ENCODE data around the gene IQCK.

Gene IQCK

DNA sequence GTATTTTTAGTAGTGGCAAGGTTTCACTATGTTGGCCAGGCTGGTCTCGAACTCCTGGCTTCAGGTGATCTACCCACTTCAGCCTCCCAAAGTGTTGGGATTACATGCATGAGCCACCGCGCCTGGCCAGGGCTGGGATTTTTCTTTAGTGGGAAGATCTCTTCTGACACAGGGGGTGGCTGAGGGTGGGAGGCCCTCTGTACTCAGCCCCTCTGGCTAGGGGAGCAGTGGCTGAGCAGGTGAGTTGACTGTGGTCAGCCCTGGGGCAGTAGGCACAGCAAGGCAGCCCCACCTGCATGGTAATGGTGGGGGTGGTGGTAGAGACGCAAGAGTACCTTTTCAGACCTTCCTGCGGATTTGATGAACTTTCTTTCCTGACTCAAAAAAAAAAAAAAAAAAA lies 178.9 kb downstream of the IQCK start:
- POLR2A ChIA-PET = no interaction called here
- CTCF ChIA-PET = interaction anchor here (0.6 kb wide), 2 partner anchors 239 to 399 kb away, joined by 3 to 9 read pairs; no protein-coding TSS in a partner anchor
- no peak for TF ChIP-seq FOXK2 (IDR thresholded peaks at IDR 0.05)
- TF ChIP-seq SUZ12 (IDR thresholded peaks at IDR 0.05) = no peak
- TF ChIP-seq ZNF384 (IDR thresholded peaks at IDR 0.05) = no peak
- TF ChIP-seq ELF4 (IDR thresholded peaks at IDR 0.05) = no peak
- no peak for TF ChIP-seq L3MBTL2 (conservative IDR thresholded peaks at IDR 0.05)
- TF ChIP-seq ARNT (IDR thresholded peaks at IDR 0.05) = no peak
- TF ChIP-seq BHLHE40 (IDR thresholded peaks at IDR 0.05; ENCODE audit: borderline replicate concordance) = no peak
- no peak for TF ChIP-seq TARDBP (IDR thresholded peaks at IDR 0.05)
- no peak for DNase-seq (ENCODE audit: extremely low spot score)

DNA sequence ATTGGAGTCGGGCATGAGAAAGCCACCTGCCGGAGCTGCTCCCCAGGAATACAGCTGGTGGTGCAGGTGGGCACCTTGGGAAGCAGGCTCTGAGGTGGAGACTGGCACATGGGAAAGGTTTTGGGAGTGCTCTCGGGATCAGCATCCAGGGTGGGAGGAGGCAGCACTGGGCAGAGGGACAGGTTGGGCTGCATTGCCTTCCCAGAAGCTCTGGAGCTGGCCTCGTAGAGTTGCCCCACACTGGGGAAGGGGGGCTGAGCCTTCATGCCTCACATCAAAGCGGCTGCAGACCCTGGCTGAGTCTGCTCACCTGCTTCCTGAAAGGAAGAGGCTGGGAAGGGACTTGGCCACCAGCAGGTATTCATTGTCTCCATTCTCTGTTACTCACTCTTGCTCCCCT lies 180.1 kb downstream of the IQCK start:
- ChIA-PET CTCF (interaction anchor here (1.8 to 2.0 kb wide), 2 partner anchors 9 to 486 kb away, joined by 8 to 9 read pairs; no protein-coding TSS in a partner anchor), POLR2A (no interaction called here)
- no peak for TF ChIP-seq SUZ12 (IDR thresholded peaks at IDR 0.05)
- TF ChIP-seq FOXA1 (IDR thresholded peaks at IDR 0.05) = no peak
- TF ChIP-seq, protein P1, sequence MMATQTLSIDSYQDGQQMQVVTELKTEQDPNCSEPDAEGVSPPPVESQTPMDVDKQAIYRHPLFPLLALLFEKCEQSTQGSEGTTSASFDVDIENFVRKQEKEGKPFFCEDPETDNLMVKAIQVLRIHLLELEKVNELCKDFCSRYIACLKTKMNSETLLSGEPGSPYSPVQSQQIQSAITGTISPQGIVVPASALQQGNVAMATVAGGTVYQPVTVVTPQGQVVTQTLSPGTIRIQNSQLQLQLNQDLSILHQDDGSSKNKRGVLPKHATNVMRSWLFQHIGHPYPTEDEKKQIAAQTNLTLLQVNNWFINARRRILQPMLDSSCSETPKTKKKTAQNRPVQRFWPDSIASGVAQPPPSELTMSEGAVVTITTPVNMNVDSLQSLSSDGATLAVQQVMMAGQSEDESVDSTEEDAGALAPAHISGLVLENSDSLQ (IDR thresholded peaks at IDR 0.05) = no peak
- no peak for TF ChIP-seq HDGF (IDR thresholded peaks at IDR 0.05; ENCODE audit: borderline replicate concordance)
- no peak for TF ChIP-seq CTBP1 (IDR thresholded peaks at IDR 0.05; ENCODE audit: borderline replicate concordance)
- TF ChIP-seq ELF4 (IDR thresholded peaks at IDR 0.05) = no peak
- TF ChIP-seq ZNF384 (IDR thresholded peaks at IDR 0.05) = no peak
- no peak for TF ChIP-seq ARNT (IDR thresholded peaks at IDR 0.05)
- TF ChIP-seq BHLHE40 (IDR thresholded peaks at IDR 0.05; ENCODE audit: borderline replicate concordance) = no peak
- no peak for TF ChIP-seq FOXM1 (IDR thresholded peaks at IDR 0.05; ENCODE audit: borderline replicate concordance)
- no peak for TF ChIP-seq NFRKB (IDR thresholded peaks at IDR 0.05)
- no peak for TF ChIP-seq TARDBP (IDR thresholded peaks at IDR 0.05)
- no peak for TF ChIP-seq FOXK2 (IDR thresholded peaks at IDR 0.05)
- no peak for TF ChIP-seq LEF1 (IDR thresholded peaks at IDR 0.05; ENCODE audit: borderline replicate concordance)
- TF ChIP-seq L3MBTL2 (conservative IDR thresholded peaks at IDR 0.05) = no peak
- TF ChIP-seq SP1 (IDR thresholded peaks at IDR 0.05) = no peak
- DNase-seq (ENCODE audit: extremely low spot score) = no peak

DNA sequence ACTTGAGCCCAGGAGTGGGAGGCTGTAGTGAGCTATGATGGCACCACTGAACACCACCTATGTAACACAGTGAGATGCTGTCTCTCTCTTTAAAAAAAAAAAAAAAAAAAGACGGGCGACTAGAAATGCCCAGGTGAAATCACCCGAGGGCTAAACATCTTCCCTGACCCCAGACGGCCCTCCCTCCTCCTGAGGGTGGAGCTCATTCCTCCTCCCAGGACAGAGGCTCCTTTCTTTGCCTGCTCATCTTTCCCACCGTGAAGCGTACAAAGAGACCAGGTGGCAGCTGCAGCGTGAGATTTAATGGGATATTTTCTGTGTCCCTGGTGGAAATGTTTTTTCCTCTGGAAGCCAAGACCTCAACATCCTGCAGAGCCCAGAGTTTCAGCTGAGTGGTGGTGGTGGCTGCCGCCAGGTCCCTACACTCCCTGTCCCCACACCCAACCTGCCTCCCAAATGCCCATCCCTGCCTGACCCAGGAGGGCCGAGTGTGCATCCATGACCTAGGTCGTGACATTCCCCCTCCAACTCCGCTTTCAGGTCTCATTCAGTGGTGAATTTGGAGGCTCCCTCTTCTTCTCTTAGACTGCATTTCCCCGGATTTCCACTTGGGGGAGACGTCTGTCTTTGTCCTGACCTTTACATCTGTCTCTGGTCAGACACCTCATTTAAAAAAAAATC lies 181.0 kb downstream of the IQCK start:
- ChIA-PET CTCF (interaction anchor here (0.5 to 2.0 kb wide), 7 partner anchors 8 to 814 kb away, joined by 4 to 11 read pairs (median 5); no protein-coding TSS in a partner anchor), POLR2A (no interaction called here)
- DNase-seq (ENCODE audit: extremely low spot score) = peak; percentile 55
- TF ChIP-seq FOXK2 (IDR thresholded peaks at IDR 0.05) = no peak
- no peak for TF ChIP-seq ELF4 (IDR thresholded peaks at IDR 0.05)
- TF ChIP-seq ZNF384 (IDR thresholded peaks at IDR 0.05) = no peak
- TF ChIP-seq L3MBTL2 (conservative IDR thresholded peaks at IDR 0.05) = no peak
- no peak for TF ChIP-seq ARNT (IDR thresholded peaks at IDR 0.05)
- no peak for TF ChIP-seq SUZ12 (IDR thresholded peaks at IDR 0.05)
- TF ChIP-seq, protein P1 (IDR thresholded peaks at IDR 0.05) = no peak
- no peak for TF ChIP-seq TARDBP (IDR thresholded peaks at IDR 0.05)
- TF ChIP-seq CTBP1 (IDR thresholded peaks at IDR 0.05; ENCODE audit: borderline replicate concordance) = no peak
- TF ChIP-seq HDGF (IDR thresholded peaks at IDR 0.05; ENCODE audit: borderline replicate concordance) = no peak
- TF ChIP-seq FOXA1 (IDR thresholded peaks at IDR 0.05) = no peak
- TF ChIP-seq SP1 (IDR thresholded peaks at IDR 0.05) = no peak
- no peak for TF ChIP-seq BHLHE40 (IDR thresholded peaks at IDR 0.05; ENCODE audit: borderline replicate concordance)
- TF ChIP-seq NFRKB (IDR thresholded peaks at IDR 0.05) = no peak
- TF ChIP-seq LEF1 (IDR thresholded peaks at IDR 0.05; ENCODE audit: borderline replicate concordance) = no peak
- no peak for TF ChIP-seq FOXM1 (IDR thresholded peaks at IDR 0.05; ENCODE audit: borderline replicate concordance)

DNA sequence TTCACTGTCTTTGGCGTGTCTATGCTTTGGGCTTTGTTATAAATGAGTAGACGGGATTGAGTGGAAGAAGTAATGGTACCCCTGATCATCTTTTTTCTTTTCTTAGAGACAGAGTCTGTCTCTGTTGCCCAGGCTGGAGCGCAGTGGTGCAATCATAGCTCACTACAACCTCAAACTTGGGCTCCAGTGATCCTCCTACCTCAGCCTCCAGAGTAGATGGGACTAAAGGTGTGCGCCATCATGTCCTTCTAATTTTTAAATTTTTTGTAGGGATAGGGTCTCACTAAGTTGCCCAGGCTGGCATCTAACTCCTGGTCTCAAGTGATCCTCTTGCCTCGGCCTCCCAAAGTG lies 181.5 kb downstream of the IQCK start:
- TF ChIP-seq TARDBP (IDR thresholded peaks at IDR 0.05) (no peak), FOXA1 (IDR thresholded peaks at IDR 0.05) (no peak), ARNT (IDR thresholded peaks at IDR 0.05) (no peak), CTBP1 (IDR thresholded peaks at IDR 0.05; ENCODE audit: borderline replicate concordance) (no peak), LEF1 (IDR thresholded peaks at IDR 0.05; ENCODE audit: borderline replicate concordance) (no peak), NFRKB (IDR thresholded peaks at IDR 0.05) (no peak), SP1 (IDR thresholded peaks at IDR 0.05) (no peak), FOXK2 (IDR thresholded peaks at IDR 0.05) (no peak), SUZ12 (IDR thresholded peaks at IDR 0.05) (no peak), ZNF384 (IDR thresholded peaks at IDR 0.05) (no peak), ELF4 (IDR thresholded peaks at IDR 0.05) (no peak), L3MBTL2 (conservative IDR thresholded peaks at IDR 0.05) (no peak), BHLHE40 (IDR thresholded peaks at IDR 0.05; ENCODE audit: borderline replicate concordance) (no peak), HDGF (IDR thresholded peaks at IDR 0.05; ENCODE audit: borderline replicate concordance) (no peak)
- TF ChIP-seq, protein P1 (IDR thresholded peaks at IDR 0.05) = no peak
- no peak for DNase-seq (ENCODE audit: extremely low spot score)
- ChIA-PET CTCF (interaction anchor here (0.7 to 1.8 kb wide), 4 partner anchors 8 to 414 kb away, joined by 4 to 11 read pairs (median 6); no protein-coding TSS in a partner anchor), POLR2A (no interaction called here)

DNA sequence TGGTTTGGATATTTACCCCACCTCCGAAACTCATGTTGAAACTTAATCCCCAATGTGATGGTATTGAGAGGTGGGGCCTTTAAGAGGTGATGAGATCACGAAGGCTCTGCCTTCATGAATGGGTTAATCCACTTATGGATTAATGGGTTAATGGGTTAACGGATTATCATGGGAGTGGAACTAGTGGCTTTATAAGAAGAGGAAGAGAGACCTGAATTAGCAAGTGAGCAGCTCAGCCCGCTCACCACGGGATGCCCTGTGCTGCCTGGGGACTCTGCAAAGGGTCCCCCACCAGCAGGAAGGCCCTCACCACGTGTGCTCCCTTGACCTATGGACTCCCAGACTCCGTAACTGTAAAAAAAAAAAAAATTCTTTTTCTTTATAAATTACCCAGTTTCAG lies 183.1 kb downstream of the IQCK start:
- ChIA-PET CTCF (no interaction called here), POLR2A (no interaction called here)
- TF ChIP-seq FOXM1 (IDR thresholded peaks at IDR 0.05; ENCODE audit: borderline replicate concordance) (no peak), ZNF384 (IDR thresholded peaks at IDR 0.05) (no peak), SUZ12 (IDR thresholded peaks at IDR 0.05) (no peak), FOXK2 (IDR thresholded peaks at IDR 0.05) (no peak), TARDBP (IDR thresholded peaks at IDR 0.05) (no peak), LEF1 (IDR thresholded peaks at IDR 0.05; ENCODE audit: borderline replicate concordance) (no peak), ELF4 (IDR thresholded peaks at IDR 0.05) (no peak), ARNT (IDR thresholded peaks at IDR 0.05) (no peak), FOXA1 (IDR thresholded peaks at IDR 0.05) (no peak), SP1 (IDR thresholded peaks at IDR 0.05) (no peak), L3MBTL2 (conservative IDR thresholded peaks at IDR 0.05) (no peak), BHLHE40 (IDR thresholded peaks at IDR 0.05; ENCODE audit: borderline replicate concordance) (no peak), HDGF (IDR thresholded peaks at IDR 0.05; ENCODE audit: borderline replicate concordance) (no peak), CTBP1 (IDR thresholded peaks at IDR 0.05; ENCODE audit: borderline replicate concordance) (no peak), NFRKB (IDR thresholded peaks at IDR 0.05) (no peak)
- DNase-seq (ENCODE audit: extremely low spot score) = no peak
